ENCODE results near the gene RFFL. TPM values are rescaled to one million over a fixed set of nuclear protein-coding genes. Genes with fewer than 3 reads are reported as not detected.

RFFL gene
- total and polyA plus RNA-seq, 9 of the 15 experiments (the other 6 are each of a cell fraction or from before 2014, with no cell fraction given): 3.4 to 18.1 (median 12.8) TPM

- ATAC-seq (no peak), DNase-seq (ENCODE audit: extremely low read depth in 1 of 4, low spot score in 3 of 4) (no peak), FAIRE-seq (no peak)
- WGBS (ENCODE audit: insufficient coverage, low coverage, missing lambda C conversion rate): 69% methylated on average over 6 of the region's 6 CpGs
- peaks cover 27% of the 10 kb centered on the region; the same call in 2 of the 3 replicates for H3K36me3 ChIP-seq (ENCODE audit: control insufficient read depth, insufficient read depth, low read length)
- H3K9ac ChIP-seq (ENCODE audit: insufficient read depth in 1 of 2, low read depth in 2 of 2, low read length in 2 of 2): no peak overlapping the region
- no peaks in the 10 kb centered on the region for H3K79me2 ChIP-seq (ENCODE audit: control insufficient read depth, insufficient read depth, low read length)
- in situ Hi-C loops (cut with MboI): no loop called here
- ChIA-PET CTCF (ENCODE audit: low intra/inter-chr PET ratio) (no interaction called here), POLR2A (interaction anchor here (0.6 to 1.3 kb wide), 5 partner anchors 14 to 1054 kb away, joined by 3 to 5 read pairs (median 3); partner anchors contain the start of gene LIG3)
- no peaks in the 10 kb centered on the region for H3K9me3 ChIP-seq (replicated peaks; ENCODE audit: control insufficient read depth, insufficient read depth, low read depth, low read length)
- no peaks in the 10 kb centered on the region for H3K27me3 ChIP-seq (ENCODE audit: control insufficient read depth in 2 of 2, insufficient read depth in 2 of 2, low read length in 2 of 2)
- H3K4me1 ChIP-seq (replicated peaks in 1 of 2; ENCODE audit: control insufficient read depth in 2 of 2, insufficient read depth in 2 of 2, low read length in 2 of 2): no peaks in the 10 kb centered on the region
- H3K4me3 ChIP-seq: no peak overlapping the region
- H3K9me1 ChIP-seq (ENCODE audit: control insufficient read depth, insufficient read depth, low read length): no peaks in the 10 kb centered on the region
- no peak overlapping the region for H3K4me2 ChIP-seq (ENCODE audit: insufficient read depth, low read length)
- TF ChIP-seq BRCA1 (IDR thresholded peaks at IDR 0.05): no peak
- no peak for TF ChIP-seq BRCA1 (CRISPR knock-in tag; IDR thresholded peaks at IDR 0.05)
- TF ChIP-seq, protein P1, sequence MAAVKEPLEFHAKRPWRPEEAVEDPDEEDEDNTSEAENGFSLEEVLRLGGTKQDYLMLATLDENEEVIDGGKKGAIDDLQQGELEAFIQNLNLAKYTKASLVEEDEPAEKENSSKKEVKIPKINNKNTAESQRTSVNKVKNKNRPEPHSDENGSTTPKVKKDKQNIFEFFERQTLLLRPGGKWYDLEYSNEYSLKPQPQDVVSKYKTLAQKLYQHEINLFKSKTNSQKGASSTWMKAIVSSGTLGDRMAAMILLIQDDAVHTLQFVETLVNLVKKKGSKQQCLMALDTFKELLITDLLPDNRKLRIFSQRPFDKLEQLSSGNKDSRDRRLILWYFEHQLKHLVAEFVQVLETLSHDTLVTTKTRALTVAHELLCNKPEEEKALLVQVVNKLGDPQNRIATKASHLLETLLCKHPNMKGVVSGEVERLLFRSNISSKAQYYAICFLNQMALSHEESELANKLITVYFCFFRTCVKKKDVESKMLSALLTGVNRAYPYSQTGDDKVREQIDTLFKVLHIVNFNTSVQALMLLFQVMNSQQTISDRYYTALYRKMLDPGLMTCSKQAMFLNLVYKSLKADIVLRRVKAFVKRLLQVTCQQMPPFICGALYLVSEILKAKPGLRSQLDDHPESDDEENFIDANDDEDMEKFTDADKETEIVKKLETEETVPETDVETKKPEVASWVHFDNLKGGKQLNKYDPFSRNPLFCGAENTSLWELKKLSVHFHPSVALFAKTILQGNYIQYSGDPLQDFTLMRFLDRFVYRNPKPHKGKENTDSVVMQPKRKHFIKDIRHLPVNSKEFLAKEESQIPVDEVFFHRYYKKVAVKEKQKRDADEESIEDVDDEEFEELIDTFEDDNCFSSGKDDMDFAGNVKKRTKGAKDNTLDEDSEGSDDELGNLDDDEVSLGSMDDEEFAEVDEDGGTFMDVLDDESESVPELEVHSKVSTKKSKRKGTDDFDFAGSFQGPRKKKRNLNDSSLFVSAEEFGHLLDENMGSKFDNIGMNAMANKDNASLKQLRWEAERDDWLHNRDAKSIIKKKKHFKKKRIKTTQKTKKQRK (IDR thresholded peaks at IDR 0.05; ENCODE audit: borderline replicate concordance, low read depth, low read length): no peak
- TF ChIP-seq, protein P2, sequence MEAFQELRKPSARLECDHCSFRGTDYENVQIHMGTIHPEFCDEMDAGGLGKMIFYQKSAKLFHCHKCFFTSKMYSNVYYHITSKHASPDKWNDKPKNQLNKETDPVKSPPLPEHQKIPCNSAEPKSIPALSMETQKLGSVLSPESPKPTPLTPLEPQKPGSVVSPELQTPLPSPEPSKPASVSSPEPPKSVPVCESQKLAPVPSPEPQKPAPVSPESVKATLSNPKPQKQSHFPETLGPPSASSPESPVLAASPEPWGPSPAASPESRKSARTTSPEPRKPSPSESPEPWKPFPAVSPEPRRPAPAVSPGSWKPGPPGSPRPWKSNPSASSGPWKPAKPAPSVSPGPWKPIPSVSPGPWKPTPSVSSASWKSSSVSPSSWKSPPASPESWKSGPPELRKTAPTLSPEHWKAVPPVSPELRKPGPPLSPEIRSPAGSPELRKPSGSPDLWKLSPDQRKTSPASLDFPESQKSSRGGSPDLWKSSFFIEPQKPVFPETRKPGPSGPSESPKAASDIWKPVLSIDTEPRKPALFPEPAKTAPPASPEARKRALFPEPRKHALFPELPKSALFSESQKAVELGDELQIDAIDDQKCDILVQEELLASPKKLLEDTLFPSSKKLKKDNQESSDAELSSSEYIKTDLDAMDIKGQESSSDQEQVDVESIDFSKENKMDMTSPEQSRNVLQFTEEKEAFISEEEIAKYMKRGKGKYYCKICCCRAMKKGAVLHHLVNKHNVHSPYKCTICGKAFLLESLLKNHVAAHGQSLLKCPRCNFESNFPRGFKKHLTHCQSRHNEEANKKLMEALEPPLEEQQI (IDR thresholded peaks at IDR 0.05): no peak
- no peak for TF ChIP-seq SAFB (IDR thresholded peaks at IDR 0.05; ENCODE audit: borderline replicate concordance, low read depth, low read length)
- TF ChIP-seq CAMTA2 (CRISPR knock-in tag; conservative IDR thresholded peaks at IDR 0.05): no peak
- no peak for TF ChIP-seq TAL1 (IDR thresholded peaks at IDR 0.05)
- no peak for TF ChIP-seq PKNOX1 (IDR thresholded peaks at IDR 0.05)
- H4K20me1 ChIP-seq (replicated peaks; ENCODE audit: control insufficient read depth, insufficient read depth, low read length): no peaks in the 10 kb centered on the region
- no TSS peak for BruUV-seq (replicated peaks)
- H2AFZ ChIP-seq (ENCODE audit: low read depth, low read length): no peak overlapping the region
- H3K27ac ChIP-seq (ENCODE audit: extremely low read depth, low read depth, low read length): no peak overlapping the region
- intact Hi-C loops (cut with micrococcal nuclease): no loop called here
These were observed 43.9 kb downstream of the RFFL start for GRCh38 chr17:35019386-35020179.

Measured in K562 (cell line).